ENCODE measurements around the gene TRAF6. TPM values are rescaled to one million over a fixed set of nuclear protein-coding genes. Genes with fewer than 3 reads are reported as not detected.

The TRAF6 gene
- polyA plus RNA-seq, 2 of the 4 experiments (the other 2 are of a cell fraction): 4.6 to 9.6 TPM

DNA sequence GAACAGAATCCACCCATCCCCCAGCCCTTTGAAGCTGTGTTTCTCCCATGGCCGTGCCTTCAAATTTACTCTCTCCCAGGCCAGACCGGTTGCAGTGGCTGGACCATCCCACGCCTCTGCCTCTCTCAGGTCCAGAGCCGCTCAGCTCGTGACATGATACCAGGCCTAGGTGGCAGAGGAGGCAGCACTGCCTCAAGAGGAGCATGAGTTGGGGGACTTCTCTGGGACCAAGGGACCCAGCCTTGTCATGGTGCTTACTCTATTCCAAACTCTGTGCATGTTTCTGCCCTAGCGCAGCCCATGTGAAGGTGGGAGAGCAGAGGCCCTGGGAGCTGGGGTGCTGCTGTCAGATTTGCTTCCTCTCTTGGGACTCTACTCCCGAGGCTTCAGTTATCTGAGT is 51.0 kb downstream of the TRAF6 start:
- ChIA-PET POLR2A (no interaction called here), CTCF (interaction anchor here (1.1 to 3.8 kb wide), 2 partner anchors 20 kb away, joined by 4 to 19 read pairs; no protein-coding TSS in a partner anchor)
- WGBS (ENCODE audit: missing lambda C conversion rate): 91% methylated on average over 7 of the region's 7 CpGs

DNA sequence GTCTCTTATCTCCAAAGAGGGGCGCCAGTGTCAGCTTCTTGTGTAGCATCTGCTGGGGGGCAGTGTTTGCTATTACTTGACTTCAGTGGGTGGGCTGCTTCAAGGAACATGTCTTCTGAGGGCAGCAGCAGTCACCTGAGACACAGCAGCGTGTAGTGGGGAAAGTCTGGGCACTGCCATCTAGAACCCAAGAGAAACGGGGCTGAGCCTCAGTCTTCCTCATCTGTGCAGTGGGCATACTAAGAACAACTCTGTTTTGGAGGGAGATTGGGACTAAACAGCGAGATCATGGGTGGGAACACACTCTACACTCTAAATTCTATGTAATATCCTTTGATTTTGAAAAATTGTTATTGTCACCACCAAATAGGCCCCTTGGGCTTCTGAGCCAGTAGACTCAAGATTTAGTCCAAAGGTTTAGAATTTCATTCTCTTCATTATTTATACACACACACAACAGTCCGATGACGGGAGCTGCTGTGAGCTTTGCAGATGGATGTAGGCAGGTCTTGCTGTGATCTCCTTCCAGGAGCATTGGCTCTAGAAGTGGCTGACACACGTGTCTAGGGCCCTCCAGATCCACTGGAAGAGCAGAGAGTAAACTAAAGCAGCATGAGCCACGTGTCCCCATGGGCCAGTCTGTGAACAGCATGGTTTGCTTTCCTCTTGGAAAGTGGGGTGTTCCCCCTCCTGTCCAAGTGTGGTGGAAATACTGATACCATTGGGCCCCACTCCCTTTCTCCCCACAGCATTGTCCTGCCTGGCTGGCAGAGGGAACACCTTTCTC is 51.8 kb downstream of the TRAF6 start:
- peaks cover 29% of the 10 kb centered on the region for H3K4me1 ChIP-seq
- ChIA-PET POLR2A (no interaction called here), CTCF (interaction anchor here (1.1 kb wide), 1 partner anchor 21 kb away, joined by 4 read pairs; no protein-coding TSS in a partner anchor)
- H3K4me2 ChIP-seq: no peak overlapping the region
- WGBS (ENCODE audit: missing lambda C conversion rate): 68% methylated on average over 8 of the region's 8 CpGs
- DNase-seq (ENCODE audit: low read depth in 1 of 2, low spot score in 1 of 2): no peak
- no peak overlapping the region for H3K27ac ChIP-seq
- H3K9me3 ChIP-seq: no peaks in the 10 kb centered on the region
- no peak for ATAC-seq
- FAIRE-seq: no peak
- no peak overlapping the region for H3K4me3 ChIP-seq
- no peak for TF ChIP-seq HEYL (CRISPR knock-in tag; IDR thresholded peaks at IDR 0.05)
- TF ChIP-seq JUN (IDR thresholded peaks at IDR 0.05): no peak
- no peak for TF ChIP-seq RNF2 (IDR thresholded peaks at IDR 0.05; ENCODE audit: borderline replicate concordance, low read depth)
- TF ChIP-seq, protein P1, sequence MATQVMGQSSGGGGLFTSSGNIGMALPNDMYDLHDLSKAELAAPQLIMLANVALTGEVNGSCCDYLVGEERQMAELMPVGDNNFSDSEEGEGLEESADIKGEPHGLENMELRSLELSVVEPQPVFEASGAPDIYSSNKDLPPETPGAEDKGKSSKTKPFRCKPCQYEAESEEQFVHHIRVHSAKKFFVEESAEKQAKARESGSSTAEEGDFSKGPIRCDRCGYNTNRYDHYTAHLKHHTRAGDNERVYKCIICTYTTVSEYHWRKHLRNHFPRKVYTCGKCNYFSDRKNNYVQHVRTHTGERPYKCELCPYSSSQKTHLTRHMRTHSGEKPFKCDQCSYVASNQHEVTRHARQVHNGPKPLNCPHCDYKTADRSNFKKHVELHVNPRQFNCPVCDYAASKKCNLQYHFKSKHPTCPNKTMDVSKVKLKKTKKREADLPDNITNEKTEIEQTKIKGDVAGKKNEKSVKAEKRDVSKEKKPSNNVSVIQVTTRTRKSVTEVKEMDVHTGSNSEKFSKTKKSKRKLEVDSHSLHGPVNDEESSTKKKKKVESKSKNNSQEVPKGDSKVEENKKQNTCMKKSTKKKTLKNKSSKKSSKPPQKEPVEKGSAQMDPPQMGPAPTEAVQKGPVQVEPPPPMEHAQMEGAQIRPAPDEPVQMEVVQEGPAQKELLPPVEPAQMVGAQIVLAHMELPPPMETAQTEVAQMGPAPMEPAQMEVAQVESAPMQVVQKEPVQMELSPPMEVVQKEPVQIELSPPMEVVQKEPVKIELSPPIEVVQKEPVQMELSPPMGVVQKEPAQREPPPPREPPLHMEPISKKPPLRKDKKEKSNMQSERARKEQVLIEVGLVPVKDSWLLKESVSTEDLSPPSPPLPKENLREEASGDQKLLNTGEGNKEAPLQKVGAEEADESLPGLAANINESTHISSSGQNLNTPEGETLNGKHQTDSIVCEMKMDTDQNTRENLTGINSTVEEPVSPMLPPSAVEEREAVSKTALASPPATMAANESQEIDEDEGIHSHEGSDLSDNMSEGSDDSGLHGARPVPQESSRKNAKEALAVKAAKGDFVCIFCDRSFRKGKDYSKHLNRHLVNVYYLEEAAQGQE (IDR thresholded peaks at IDR 0.05): no peak
- no peak for TF ChIP-seq USF2 (IDR thresholded peaks at IDR 0.05)
- no peak for TF ChIP-seq KDM1A (IDR thresholded peaks at IDR 0.05; ENCODE audit: low read depth)
- TF ChIP-seq CHD2 (IDR thresholded peaks at IDR 0.05; ENCODE audit: low read length, partially characterized antibody): no peak
- TF ChIP-seq, protein P2, sequence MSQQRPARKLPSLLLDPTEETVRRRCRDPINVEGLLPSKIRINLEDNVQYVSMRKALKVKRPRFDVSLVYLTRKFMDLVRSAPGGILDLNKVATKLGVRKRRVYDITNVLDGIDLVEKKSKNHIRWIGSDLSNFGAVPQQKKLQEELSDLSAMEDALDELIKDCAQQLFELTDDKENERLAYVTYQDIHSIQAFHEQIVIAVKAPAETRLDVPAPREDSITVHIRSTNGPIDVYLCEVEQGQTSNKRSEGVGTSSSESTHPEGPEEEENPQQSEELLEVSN (IDR thresholded peaks at IDR 0.05; ENCODE audit: borderline replicate concordance, low read depth): no peak
- TF ChIP-seq, protein P3, sequence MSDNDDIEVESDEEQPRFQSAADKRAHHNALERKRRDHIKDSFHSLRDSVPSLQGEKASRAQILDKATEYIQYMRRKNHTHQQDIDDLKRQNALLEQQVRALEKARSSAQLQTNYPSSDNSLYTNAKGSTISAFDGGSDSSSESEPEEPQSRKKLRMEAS (IDR thresholded peaks at IDR 0.05): no peak

More for the DNA sequence above, 51.0 kb downstream of the TRAF6 start:
- no peak for FAIRE-seq
- no peak for ATAC-seq
- no peak for DNase-seq (ENCODE audit: low read depth in 1 of 2, low spot score in 1 of 2)
- Histone ChIP-seq H3K4me3 (no peak overlapping the region), H3K4me2 (no peak overlapping the region), H3K4me1 (peaks cover 22% of the 10 kb centered on the region), H3K27ac (no peak overlapping the region), H3K9me3 (no peaks in the 10 kb centered on the region)
- TF ChIP-seq KDM1A (IDR thresholded peaks at IDR 0.05; ENCODE audit: low read depth): no peak
- TF ChIP-seq CTCF (IDR thresholded peaks at IDR 0.05): no peak
- TF ChIP-seq RARB (CRISPR knock-in tag; IDR thresholded peaks at IDR 0.05): no peak
- TF ChIP-seq CEBPB (IDR thresholded peaks at IDR 0.05): no peak
- TF ChIP-seq GATA3 (IDR thresholded peaks at IDR 0.05; ENCODE audit: borderline replicate concordance): no peak
- no peak for TF ChIP-seq TP53 (CRISPR knock-in tag; IDR thresholded peaks at IDR 0.05)
- TF ChIP-seq PHF8 (IDR thresholded peaks at IDR 0.05; ENCODE audit: borderline replicate concordance, low read depth): no peak
- no peak for TF ChIP-seq ATOH8 (CRISPR knock-in tag; IDR thresholded peaks at IDR 0.05; ENCODE audit: low read depth)
- TF ChIP-seq TFCP2L1 (CRISPR knock-in tag; IDR thresholded peaks at IDR 0.05): no peak
- no peak for TF ChIP-seq NFE2L2 (conservative IDR thresholded peaks at IDR 0.05; ENCODE audit: low read length)
- TF ChIP-seq, protein P1 (IDR thresholded peaks at IDR 0.05): no peak
- TF ChIP-seq EHF (CRISPR knock-in tag; IDR thresholded peaks at IDR 0.05): no peak
- no peak for TF ChIP-seq HOXA7 (CRISPR knock-in tag; IDR thresholded peaks at IDR 0.05)
